Cardiac septum (tissue), 1 donor: ENCODE results near the gene VAV2. TPM values are rescaled to one million over a fixed set of nuclear protein-coding genes. Genes with fewer than 3 reads are reported as not detected.

Experiments used
- DNase-seq: peaks from one replicate; pipeline ENCODE4 v3.0.0-alpha.2; 2020; ENCODE audit warnings: low spot score
- intact Hi-C: fragments of 100-400 bp; cut with DNase I; formaldehyde crosslinking; loops from one replicate; pipeline ENCODE4 v1.14.0; 2022
- total RNA-seq: library from RNA; stranded (reverse); fragmentation: NEBNext Ultra II Directional; extraction: Animal tissue kit (Norgen Biotek cat#: 25700); gene quantifications from one replicate; pipeline ENCODE4 v1.2.1, GENCODE V29; 2021
- donor health status: DM: no; HTN: no; CAD: no.

Gene VAV2
- total RNA-seq, 1 donor from 2014 or later, result 8.1 TPM

DNA sequence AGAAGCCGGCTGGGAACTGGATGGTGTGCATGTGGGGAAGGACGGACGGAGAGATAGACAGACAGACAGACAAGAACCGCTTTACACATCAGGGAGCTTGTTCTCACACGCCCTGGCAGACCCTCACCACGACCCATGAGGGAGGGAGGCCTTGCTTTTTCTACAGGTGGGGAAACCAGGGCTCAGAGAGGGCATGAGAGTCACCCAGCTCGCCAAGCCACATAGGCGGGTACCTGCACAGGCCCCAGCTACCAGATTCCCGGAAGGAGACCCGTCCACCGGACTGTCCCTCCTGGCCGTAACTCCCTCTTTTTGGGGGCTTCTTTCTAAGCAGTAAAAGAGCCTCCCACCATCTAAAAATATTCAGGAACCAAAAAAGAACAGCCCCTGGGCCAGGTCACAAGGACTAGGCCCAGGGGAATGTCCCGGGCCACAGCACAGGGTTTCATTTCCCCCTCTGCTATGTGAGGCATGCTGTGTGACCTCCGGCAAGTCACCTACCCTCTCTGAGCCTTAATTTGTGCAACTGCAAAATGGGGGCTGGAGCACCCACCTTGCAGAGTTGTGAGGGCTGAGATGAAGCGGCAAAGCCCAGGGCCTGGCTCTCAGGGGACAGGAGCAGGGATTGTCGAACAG lies 169.6 kb downstream of the VAV2 start:
- DNase-seq, result no peak
- intact Hi-C loops, result no loop called here

DNA sequence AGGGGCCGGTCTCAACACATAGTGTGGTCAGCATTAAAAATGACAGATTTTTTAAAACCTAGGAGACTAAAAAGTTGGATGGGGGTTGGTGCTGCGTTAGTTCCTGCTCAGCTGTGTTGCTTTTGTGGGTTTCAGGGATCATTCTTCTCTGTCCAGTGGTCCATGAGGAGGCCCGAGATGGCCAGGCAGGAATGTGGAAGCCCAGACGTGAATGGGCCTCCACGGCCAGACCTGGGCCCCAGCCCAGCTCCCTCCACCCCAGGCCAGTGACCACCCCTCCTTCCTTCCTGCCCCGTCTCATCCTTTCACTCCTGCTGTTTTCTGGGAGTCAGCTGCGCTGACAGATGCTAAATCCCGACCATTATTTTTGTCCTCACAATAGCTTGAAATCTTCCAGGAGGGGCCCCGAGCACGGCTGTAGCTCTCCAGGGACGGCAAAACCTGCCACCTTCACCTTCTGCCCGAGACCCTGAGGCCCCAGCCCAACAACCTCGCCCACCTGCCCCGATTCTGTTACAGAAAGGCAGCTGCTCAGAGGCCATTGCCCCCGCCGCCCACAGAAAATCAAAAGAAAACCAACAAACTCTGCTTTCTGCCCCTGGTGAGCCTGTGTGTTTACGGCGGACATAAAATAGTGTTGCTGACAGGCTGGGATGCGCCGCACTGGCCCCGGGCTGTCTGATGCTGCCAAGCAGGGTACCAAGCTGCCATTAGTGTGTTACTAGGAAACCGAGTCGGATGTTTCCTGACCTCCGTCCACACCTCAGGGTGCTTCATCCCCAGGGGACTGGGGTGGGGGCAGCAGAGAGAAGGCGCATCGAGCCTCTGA lies 170.3 kb downstream of the VAV2 start:
- DNase-seq, result no peak
- intact Hi-C loops, result no loop called here

DNA sequence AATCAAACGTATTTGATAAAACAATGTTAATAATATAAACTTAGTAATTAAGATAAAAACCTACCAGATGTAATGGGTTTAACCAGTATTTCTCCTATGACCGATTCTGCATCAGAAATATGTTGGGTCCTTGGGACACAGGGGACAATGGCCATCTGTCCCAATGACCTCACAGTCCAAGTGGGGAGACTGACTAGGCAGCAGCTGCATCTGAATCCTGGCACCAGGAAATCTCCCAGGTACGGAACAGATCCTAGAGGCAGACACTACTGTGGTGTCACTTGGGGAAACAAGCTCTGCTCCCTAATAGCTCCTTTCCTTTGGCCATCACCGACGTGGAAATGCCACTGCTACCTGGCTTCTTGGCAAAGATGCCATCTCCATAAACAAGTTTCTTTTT lies 172.2 kb downstream of the VAV2 start:
- no peak for DNase-seq
- intact Hi-C loops, result no loop called here

DNA sequence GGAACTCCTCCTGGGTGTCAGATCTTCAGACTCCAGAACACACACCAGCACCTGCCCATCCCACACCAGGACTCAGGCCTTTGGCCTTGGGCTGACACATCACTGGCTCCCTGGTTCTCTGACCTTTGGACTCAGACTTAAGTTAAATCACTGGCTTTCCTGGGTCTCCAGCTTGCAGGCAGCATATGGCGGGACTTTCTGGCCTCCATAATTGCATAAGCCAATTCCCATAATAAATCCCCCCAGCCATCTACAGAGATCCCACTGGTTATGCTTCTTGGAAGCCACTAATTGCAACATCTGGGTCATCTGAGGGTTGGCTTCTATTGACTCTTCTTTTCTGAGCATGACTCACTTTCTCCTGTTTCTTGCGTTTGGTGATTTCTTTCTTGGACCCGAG lies 173.7 kb downstream of the VAV2 start:
- DNase-seq, result no peak
- intact Hi-C loops, result no loop called here

DNA sequence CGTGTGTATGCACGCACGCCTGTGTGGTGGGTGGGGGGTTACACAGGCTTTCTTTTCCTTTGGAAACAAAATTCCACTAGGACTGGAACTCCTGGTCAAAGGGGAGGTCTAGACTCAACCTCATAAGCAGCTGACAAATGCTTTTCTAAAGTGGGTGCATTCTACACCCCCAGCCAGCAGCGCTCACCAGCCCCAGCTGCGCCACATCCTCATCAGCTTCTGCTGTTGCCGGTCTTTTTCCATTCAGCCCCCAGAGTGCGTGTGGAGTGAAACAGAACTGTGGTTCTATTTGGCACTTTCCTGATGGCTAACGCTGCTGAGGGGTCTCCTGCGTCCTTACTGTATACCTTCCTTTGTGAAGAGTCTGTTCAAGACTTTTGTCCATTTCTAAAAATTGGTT lies 176.3 kb downstream of the VAV2 start:
- no peak for DNase-seq
- intact Hi-C loops, result no loop called here

DNA sequence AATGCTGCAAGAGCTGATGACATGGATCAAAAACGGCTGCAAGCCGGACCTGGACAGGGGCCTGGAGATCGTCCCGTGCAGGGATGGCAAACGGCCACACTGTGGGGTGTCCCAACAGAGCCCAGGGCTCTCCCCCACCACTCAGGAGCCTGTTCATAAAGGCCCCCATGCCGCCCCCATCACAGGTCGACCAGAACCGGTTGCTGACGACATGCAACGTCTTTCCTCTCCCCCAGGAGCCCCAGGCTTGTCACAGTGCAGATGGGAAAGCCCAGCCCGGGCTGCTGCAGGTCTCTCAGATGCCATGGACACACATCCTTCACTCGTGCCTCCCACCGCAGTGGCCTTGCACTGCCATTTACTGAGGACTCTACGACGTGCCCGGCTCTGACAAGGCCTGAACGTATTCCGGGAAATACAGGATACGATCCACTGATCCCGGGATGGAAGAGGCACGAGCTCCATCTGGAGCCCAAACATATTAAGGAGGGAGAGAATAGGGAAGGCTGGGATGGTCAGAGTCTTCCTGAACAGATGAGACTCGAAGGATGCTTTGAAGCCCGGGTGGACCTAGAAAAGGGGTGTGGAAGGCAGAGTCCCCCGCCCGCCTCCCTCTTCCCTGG lies 177.4 kb downstream of the VAV2 start:
- intact Hi-C loops, result no loop called here
- DNase-seq, result no peak

DNA sequence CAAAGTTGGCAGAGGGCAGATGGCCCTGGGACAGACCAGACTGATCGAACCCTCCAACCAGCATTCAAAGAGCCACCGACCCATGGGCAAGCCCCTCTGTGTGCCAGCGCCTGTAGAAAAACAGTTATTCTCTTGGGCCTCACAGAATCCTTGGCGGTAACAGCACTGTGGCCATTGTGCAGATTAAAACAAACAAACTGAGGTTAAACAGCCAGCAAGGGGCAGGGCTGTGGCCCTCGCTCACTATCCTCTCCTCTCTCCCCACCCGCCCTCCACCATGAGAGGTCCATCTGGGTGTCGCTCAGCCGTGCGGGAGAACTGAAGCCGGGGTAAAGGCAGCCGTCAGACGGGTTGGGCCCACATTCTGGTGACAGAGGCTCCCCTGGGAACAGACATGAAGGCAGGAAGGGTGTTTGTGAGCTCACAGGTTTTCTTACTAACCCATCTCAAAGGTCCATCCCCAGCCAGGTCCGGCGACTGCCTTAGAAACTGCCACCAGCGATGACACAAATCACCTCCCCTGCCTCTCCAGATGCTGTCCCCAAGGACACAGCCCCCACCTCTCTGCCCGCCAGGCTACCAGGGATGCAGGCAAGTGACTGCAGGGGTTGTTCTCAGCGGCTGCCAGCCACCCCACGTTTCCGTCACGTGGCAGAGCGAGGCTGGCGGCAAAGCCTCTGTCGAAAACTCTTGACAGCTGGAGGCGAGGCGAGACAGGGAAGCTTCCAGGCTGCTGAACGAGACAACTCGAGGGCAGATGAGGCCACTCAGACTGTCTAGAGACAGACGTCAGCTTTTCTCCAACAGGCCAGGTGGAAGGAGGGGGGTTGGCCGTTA lies 178.2 kb downstream of the VAV2 start:
- intact Hi-C loops, result no loop called here
- DNase-seq, result no peak

DNA sequence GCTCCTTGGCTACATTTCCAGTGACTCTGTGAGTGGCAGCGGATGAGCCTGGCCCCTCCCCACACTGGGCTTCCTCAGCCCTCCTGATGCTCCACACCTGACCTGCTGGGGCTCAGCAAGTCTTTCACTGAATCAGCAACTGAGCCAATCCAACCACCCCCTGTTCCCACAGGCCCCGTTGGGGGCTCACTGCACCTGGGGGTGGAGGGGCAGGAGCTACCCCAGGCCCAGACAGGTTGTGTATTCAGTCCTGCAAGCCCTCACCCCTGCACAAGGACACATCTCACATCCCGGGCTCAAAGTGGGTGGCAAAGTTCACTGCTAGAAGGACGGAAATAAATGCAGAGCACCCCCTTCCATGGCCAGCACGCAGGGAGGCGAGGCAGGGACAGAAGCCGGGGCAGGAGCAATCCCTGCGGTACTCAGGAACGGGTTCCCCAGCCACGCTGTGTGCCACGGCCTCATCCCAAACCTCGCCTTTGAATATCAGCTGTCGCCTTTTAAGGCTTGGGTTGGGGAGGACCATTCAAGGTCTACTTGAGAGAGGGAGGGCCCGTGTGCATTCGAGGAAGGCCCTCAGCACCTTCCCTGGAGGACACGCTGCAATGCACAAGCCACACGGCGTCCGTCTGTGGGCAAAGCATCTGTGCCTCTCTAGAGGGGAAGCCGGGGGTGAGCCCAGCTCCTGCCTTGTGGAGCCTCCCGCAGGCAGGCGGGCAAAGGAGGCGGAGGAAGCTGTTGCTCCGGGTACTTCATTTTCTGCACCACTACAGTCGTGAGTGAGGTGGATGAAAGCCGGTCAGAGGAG lies 179.0 kb downstream of the VAV2 start:
- intact Hi-C loops, result no loop called here
- no peak for DNase-seq

DNA sequence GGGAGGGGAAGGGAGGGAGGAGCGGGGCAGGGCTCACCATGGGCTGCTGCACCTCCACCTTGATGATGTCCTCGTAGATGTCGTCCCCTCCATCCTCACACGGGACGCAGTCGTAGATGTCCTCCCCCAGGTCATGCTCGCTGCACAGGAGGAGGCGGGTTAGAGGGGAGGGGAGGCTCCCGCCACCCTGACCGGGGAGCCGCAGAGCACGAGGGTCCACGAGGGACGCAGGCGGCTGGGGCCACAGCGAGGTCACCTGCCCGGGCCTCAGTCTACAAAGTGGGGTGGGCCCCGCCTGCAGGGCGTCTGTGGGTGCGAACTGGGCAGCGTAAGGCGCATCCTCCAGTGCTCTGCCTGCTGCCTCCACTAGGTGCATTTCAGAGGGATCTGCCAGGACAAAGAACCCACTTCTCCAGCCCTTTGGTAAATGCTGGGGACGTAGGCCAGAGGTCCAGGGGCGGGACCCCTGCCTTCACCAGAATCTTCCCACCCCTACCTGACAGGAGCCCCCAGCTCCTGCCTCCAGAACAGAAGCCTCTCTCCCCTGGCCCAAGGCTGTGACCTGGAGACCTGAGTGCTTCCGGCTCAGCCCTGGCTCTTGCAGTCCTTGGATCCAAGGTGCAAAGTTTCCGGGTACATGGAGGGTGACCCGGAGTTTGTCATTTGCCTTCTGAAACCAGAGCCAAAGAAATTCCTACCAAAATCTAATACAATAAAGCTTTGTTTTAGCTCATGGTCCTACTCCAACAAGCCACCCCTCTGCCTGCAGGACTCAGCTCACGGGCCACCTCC lies 179.9 kb downstream of the VAV2 start:
- intact Hi-C loops, result no loop called here

DNA sequence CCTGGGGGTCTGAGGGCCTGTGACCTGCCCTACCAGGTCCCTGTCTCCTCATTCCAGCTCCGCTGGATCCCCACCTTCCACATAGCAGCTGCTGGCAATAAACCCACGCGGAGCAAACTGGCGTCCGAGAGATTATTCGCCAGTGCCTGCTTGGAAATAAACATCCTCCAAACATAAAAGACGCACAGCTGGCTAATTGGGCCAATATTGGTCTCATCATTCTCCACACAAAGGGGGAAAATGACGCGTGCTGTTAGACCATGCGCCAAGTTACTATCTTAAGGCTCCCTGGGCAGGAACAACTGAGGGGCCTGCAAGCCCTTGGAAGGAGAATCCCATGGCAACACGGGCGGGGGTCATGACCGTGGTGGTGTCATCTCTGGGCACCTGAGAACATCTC lies 180.7 kb downstream of the VAV2 start:
- intact Hi-C loops, result no loop called here
- no peak for DNase-seq

More for the DNA sequence above, 179.9 kb downstream of the VAV2 start:
- DNase-seq, result no peak

DNA sequence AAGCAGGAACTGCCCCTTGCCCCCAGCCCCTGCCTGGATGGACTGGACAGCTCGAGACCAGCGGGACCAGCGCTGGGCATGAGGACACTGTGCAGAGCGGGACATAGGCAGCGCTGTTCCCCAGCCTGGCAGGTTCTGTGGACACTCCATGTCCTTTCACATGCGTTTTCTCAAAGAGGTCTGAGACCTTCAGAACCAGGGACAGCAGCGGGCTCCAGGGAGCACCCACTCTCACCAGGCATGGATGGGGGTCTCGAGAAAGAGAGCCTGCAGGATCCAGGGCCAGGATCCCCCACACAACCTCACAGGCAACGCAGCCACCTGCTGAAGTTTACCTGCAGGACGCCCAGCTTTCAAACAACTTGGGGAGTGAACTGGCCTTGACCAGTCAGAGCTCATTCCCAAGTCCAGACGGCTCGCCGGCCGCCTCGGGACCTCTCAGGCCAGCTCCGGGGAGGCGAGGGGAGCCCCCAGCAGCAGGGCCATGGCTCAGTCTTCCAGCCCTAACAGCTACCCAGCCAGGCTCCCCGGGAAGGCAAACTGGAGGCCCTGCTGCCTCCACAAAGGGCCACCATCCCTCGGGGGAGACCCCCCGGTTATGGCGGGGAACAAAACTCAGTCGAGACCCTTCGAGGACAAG lies 181.4 kb downstream of the VAV2 start:
- intact Hi-C loops, result no loop called here
- no peak for DNase-seq

DNA sequence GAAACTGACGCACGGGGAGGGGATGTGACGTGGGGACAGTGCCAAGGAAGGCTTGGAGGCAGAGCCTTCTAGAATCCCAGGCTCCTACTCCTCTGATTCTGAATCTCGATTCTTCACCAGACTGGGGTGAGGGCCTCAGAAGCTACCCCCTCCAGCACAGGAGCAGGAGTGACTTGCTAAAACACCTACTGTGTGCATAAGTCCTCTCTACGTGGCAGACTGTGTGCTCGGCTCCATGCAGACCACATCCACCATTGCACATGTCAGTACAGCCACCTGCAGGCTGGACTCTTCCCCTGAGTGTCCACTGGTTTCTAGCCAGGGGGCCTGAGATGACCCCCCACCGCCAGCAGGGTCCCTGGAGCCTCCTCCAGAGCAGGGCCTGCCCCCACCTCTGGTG lies 182.8 kb downstream of the VAV2 start:
- intact Hi-C loops, result no loop called here

DNA sequence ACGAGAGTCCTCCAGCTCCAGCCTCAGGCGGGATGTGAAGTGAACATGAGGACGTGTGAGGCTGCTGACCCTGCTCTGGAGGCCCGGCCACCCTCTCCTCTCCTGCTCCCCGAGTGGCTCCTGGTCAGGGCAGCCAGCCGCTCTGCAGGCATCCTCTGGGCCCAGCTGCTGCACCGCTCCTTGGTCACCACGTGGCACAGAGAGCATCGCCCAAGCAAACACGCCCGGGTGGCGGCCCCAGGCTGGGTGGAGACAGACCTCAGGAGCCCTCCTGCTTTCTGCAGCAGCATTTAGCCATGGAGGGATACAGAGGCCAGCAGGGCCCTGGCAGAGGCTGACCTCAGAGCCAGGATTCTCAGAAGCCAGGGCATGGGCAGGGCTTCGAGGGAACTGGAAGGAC lies 184.3 kb downstream of the VAV2 start:
- no peak for DNase-seq
- intact Hi-C loops, result no loop called here

More for the DNA sequence above, 182.8 kb downstream of the VAV2 start:
- DNase-seq, result no peak

DNA sequence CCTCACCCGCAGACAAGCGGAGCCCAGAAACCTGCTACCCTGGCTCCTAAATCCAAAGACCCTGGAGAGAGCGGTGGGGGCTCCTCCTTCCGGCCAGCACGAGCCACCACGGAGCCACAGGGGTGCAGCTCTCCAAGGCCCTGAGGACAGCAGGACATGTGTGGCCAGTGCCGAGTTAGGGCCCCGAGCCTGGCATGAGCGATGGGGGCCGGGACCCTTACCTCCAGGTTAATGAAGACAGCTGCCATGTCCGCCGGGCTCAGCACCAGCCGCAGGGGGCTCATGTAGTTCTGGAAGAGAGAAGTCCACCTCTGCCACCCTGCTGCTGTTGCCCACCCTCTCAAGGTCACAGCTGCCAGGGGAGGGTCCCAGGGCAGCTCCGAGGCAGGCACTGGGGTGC lies 185.1 kb downstream of the VAV2 start:
- intact Hi-C loops, result no loop called here
- no peak for DNase-seq

DNA sequence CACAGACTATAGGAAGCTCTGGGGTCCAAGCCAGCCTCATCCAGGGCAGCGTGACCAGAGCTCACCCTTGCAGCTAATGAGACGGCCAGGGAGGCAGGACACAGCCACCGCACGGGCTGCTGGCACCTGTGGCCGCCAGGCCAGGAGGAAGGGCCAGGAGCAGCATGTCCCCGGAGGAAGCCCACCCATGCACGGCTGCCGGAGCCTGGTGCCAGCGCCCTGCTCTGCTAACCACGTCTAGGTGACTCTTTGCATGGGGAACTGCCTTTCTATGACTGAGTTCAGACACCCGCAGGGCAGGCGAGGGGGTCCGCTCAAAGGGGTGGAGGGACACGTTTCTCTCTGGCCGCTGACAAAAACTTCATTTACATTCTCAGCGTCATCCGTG lies 185.5 kb downstream of the VAV2 start:
- no peak for DNase-seq
- intact Hi-C loops, result no loop called here

DNA sequence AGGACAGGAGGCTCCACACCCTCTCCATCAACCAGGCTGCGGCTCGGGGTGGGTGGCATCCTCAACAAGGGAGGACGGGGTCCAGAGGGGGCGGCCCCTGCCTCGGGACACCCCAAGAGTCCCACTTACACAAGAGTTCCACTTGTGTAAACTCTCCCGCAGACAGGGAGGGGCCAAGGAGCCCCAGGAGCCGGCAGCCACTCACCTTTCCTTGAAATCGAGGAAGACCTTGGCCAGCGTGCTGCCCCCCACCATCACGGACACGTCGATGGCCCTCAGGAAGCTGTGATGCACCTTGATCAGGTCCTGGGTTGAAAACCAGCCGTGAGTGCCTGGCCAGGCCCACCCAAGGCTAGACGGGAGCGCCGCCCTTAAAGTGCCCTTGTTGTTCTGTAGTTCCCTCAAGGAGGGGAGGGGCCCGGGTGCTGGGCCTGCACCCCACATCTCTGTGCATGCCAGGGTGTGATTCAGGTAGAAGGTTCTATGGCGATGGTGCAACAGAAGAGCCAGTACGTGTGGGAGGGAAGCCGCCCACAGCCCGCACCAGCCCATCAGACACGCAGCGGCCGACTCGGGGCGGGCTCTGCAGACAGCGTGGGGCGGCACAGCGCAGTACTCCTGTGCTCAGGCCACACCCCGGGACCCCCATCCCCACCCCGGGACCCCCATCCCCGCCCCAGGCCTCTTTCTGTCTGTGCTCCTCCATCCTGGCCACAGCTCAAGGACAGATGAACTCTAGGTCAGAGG lies 186.1 kb downstream of the VAV2 start:
- no peak for DNase-seq
- intact Hi-C loops, result no loop called here

DNA sequence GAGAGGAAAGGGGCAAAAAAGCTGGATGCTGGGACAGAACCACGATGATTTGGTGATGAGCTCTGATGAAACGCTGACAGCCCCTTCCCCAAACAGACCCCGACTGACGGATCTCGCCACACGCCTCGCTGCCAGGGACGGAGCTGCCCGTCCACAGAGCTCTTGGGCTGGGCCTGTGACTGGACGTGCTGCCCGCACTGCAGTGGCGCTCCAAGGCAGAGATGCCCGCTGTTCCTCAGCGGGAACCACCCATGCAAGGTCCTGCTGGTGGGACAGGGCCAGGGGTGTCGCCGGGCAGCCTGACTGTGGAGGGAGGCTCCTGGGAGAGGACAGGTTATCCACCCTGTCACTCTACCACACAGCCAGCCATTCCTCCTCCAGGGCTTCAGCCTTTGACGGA lies 187.9 kb downstream of the VAV2 start:
- intact Hi-C loops, result no loop called here
- DNase-seq, result no peak
